GM23338 (cell line): ENCODE measurements around the gene ARL2BP.

ENCODE experiments used
- EZH2 ChIP-seq: fragments of 200-600 bp; sonication (generic); IDR thresholded peaks from one replicate; pipeline ENCODE4 v1.8.0; 2017; ENCODE audit warnings: antibody characterized with exemption, mild to moderate bottlenecking, low read depth; ENCODE audit not compliant: unreplicated experiment
- POLR2AphosphoS5 ChIP-seq: IDR thresholded peaks from 2 replicates; pipeline ENCODE4 v1.6.1; 2016; ENCODE audit warnings: antibody characterized with exemption, low read depth
- TF ChIP-seq, protein P1 (sequence below), 2 experiments: fragments of 200-600 bp in 1 of 2; sonication (generic) in 1 of 2; conservative IDR thresholded peaks; 2 replicates each; pipeline versions ENCODE4 v1.5.1 to v1.6.1; 2016 to 2017; ENCODE audit warnings: antibody characterized with exemption in 2 of 2, low read depth in 2 of 2, mild to moderate bottlenecking in 2 of 2, moderate library complexity in 1 of 2

- TF ChIP-seq, protein P1, sequence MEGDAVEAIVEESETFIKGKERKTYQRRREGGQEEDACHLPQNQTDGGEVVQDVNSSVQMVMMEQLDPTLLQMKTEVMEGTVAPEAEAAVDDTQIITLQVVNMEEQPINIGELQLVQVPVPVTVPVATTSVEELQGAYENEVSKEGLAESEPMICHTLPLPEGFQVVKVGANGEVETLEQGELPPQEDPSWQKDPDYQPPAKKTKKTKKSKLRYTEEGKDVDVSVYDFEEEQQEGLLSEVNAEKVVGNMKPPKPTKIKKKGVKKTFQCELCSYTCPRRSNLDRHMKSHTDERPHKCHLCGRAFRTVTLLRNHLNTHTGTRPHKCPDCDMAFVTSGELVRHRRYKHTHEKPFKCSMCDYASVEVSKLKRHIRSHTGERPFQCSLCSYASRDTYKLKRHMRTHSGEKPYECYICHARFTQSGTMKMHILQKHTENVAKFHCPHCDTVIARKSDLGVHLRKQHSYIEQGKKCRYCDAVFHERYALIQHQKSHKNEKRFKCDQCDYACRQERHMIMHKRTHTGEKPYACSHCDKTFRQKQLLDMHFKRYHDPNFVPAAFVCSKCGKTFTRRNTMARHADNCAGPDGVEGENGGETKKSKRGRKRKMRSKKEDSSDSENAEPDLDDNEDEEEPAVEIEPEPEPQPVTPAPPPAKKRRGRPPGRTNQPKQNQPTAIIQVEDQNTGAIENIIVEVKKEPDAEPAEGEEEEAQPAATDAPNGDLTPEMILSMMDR (conservative IDR thresholded peaks at IDR 0.05; ENCODE audit: low read depth in 2 of 2): no peak
- TF ChIP-seq EZH2 (no peak), POLR2AphosphoS5 (no peak)
Measured at GRCh38 chr16:57202095-57202886, 42.8 kb upstream of the ARL2BP start.
